Endothelial cell of umbilical vein (primary cell): ENCODE measurements around the gene IFI6. TPM values are rescaled to one million over a fixed set of nuclear protein-coding genes. Genes with fewer than 3 reads are reported as not detected.
A peak's percentile ranks its signal among the peaks of the same experiment; 100 is the strongest.

Source experiments
- BruUV-seq: library from RNA; stranded (reverse); fragments of 400-500 nt; replicated peaks from 2 replicates; lab custom pipeline; 2021; lab: Mats Ljungman, UMichigan
- CTCF ChIA-PET: fragments of 300-600, 350-600 bp; sonication (Branson Sonifier 250); formaldehyde crosslinking; loops from one replicate; lab custom pipeline; 2021; ENCODE audit warnings: antibody characterized with exemption, inconsistent platforms; lab: Charles Lee
- POLR2A ChIA-PET: fragments of 300-600, 350-600 bp; sonication (Branson Sonifier 250); formaldehyde crosslinking; loops from one replicate; lab custom pipeline; 2021; ENCODE audit warnings: antibody characterized with exemption, inconsistent platforms; lab: Charles Lee
- DNase-seq: peaks from one replicate; pipeline ENCODE4 v3.0.0-alpha.2; 2011; ENCODE audit warnings: low read depth, low spot score
- FAIRE-seq: peaks from 2 replicates; lab custom pipeline; 2011; peaks lifted over from hg19 to GRCh38; lab: Jason Lieb, UNC
- H2AFZ ChIP-seq: 2 replicates; pipeline ENCODE4 v1.6.0; 2012; ENCODE audit warnings: low read depth, low read length, control low read depth, inconsistent platforms
- H3K27ac ChIP-seq: 2 replicates; pipeline ENCODE4 v1.5.1; 2011; ENCODE audit warnings: low read depth, mild to moderate bottlenecking, control low read depth, low read length, moderate library complexity; ENCODE audit not compliant: insufficient read depth
- H3K27me3 ChIP-seq, 2 experiments: 2 replicates each; pipeline versions ENCODE4 v1.6.0 to v1.6.1; 2011; ENCODE audit warnings: low read length in 2 of 2, mixed read lengths in 1 of 2; ENCODE audit not compliant: control insufficient read depth in 2 of 2, insufficient read depth in 2 of 2
- H3K36me3 ChIP-seq, 2 experiments: 2 replicates in 1 of 2; 3 replicates in 1 of 2; pipeline ENCODE4 v1.5.1; 2011; ENCODE audit warnings: low read length in 2 of 2, mild to moderate bottlenecking in 1 of 2, moderate library complexity in 1 of 2; ENCODE audit not compliant: control insufficient read depth in 2 of 2, insufficient read depth in 2 of 2; ENCODE audit errors: extremely low read depth in 1 of 2
- H3K4me1 ChIP-seq: 3 replicates; pipeline ENCODE4 v1.5.1; 2011; ENCODE audit warnings: mild to moderate bottlenecking, low read length; ENCODE audit not compliant: control insufficient read depth, insufficient read depth; ENCODE audit errors: extremely low read depth
- H3K4me2 ChIP-seq: 2 replicates; pipeline ENCODE4 v1.6.1; 2011; ENCODE audit warnings: low read length, control low read depth, mixed read lengths; ENCODE audit not compliant: insufficient read depth
- H3K4me3 ChIP-seq, 3 experiments: fragments of 200-600 bp in 1 of 3; sonication (generic), shearing (Covaris generic) in 1 of 3; replicated peaks in 1 of 3; 2 replicates each; pipeline ENCODE4 v1.5.1; 2011 to 2016; ENCODE audit warnings: control low read depth in 3 of 3, low read length in 3 of 3, mild to moderate bottlenecking in 2 of 3, inconsistent platforms in 1 of 3, low read depth in 1 of 3, moderate library complexity in 1 of 3; ENCODE audit not compliant: insufficient read depth in 1 of 3
- H3K79me2 ChIP-seq: 2 replicates; pipeline ENCODE4 v1.6.0; 2012; ENCODE audit warnings: low read length, inconsistent platforms; ENCODE audit not compliant: control insufficient read depth, insufficient read depth
- H3K9ac ChIP-seq: replicated peaks from 2 replicates; pipeline ENCODE3; 2011; ENCODE audit warnings: low read length, control low read depth; ENCODE audit not compliant: insufficient read depth; ENCODE audit errors: extremely low read depth
- H3K9me1 ChIP-seq: replicated peaks from 3 replicates; pipeline ENCODE4 v1.6.0; 2011; ENCODE audit warnings: mild to moderate bottlenecking, low read length; ENCODE audit not compliant: control insufficient read depth, insufficient read depth; ENCODE audit errors: extremely low read depth
- H3K9me3 ChIP-seq: replicated peaks from 2 replicates; pipeline ENCODE4 v1.5.1; 2012; ENCODE audit warnings: low read length, inconsistent platforms; ENCODE audit not compliant: control insufficient read depth, insufficient read depth
- H4K20me1 ChIP-seq: replicated peaks from 2 replicates; pipeline ENCODE3; 2011; ENCODE audit warnings: mild to moderate bottlenecking, low read length; ENCODE audit not compliant: control insufficient read depth, insufficient read depth; ENCODE audit errors: extremely low read depth
- CTCF ChIP-seq, 2 donors: IDR thresholded peaks; 1 replicate in 1 of 2; 2 replicates in 1 of 2; pipeline ENCODE4 v1.5.1; 2011; ENCODE audit warnings: low read length in 2 of 2, mild to moderate bottlenecking in 2 of 2, moderate library complexity in 2 of 2, control low read depth in 1 of 2, inconsistent platforms in 1 of 2, low read depth in 1 of 2; ENCODE audit not compliant: insufficient read depth in 1 of 2; ENCODE audit errors: extremely low read depth in 1 of 2
- EZH2 ChIP-seq: IDR thresholded peaks from 2 replicates; pipeline ENCODE4 v1.6.1; 2012; ENCODE audit warnings: borderline replicate concordance, low read depth, mild to moderate bottlenecking, moderate library complexity, low read length, inconsistent platforms; ENCODE audit not compliant: severe bottlenecking
- MYC ChIP-seq: IDR thresholded peaks from one replicate; pipeline ENCODE4 v1.6.1; 2011; ENCODE audit warnings: mild to moderate bottlenecking, low read depth, low read length
- dilution Hi-C: fragments of 300-500 bp; cut with MboI; formaldehyde crosslinking; loops from one replicate; pipeline ENCODE4 v1.15.0; 2019; ENCODE audit warnings: low sequenced_read_pairs; ENCODE audit not compliant: extremely low pct_ligation_motif_present
- intact Hi-C: fragments of 100-400 bp; cut with micrococcal nuclease; formaldehyde crosslinking; loops from one replicate; pipeline ENCODE4 v1.10.0; 2022
- polyA plus RNA-seq, 4 experiments: library from polyadenylated mRNA; depleted of rRNA in 3 of 4; stranded (reverse) in 3 of 4; unstranded in 1 of 4; fragments of >200 nt; gene quantifications; 2 replicates each; pipeline versions ENCODE4 v1.2.1 to v1.2.3, GENCODE V29; 2011 to 2012; ENCODE audit warnings: missing spikeins in 1 of 4
- total RNA-seq: library from RNA; stranded (reverse); gene quantifications from 2 replicates; pipeline ENCODE4 v1.2.3, GENCODE V29; 2021

IFI6 gene
- total and polyA plus RNA-seq, 2 donors (not counting 3 experiments of a cell fraction or from before 2014, with no cell fraction given) = 28.4 to 47.9 TPM

GRCh38 chr1:27719286-27720251 lies 47.6 kb upstream of the IFI6 start:
- dilution Hi-C loops = no loop called here
- ChIA-PET POLR2A (interaction anchor here (0.7 kb wide), 1 partner anchor 834 kb away, joined by 3 read pairs; no protein-coding TSS in a partner anchor), CTCF (interaction anchor here (0.9 to 4.1 kb wide), 10 partner anchors 15 to 419 kb away, joined by 3 to 51 read pairs (median 3); partner anchors contain the start of genes IFI6 and STX12)
- peak; percentile 16 for DNase-seq
- Histone ChIP-seq H3K27ac (no peak overlapping the region), H3K9me1 (no peaks in the 10 kb centered on the region), H3K4me3 (no peak overlapping the region), H3K9me3 (no peaks in the 10 kb centered on the region), H3K4me1 (no peaks in the 10 kb centered on the region), H3K4me2 (no peak overlapping the region), H3K36me3 (no peaks in the 10 kb centered on the region), H3K27me3 (peaks cover 8% of the 10 kb centered on the region in 2 experiments), H3K79me2 (no peaks in the 10 kb centered on the region), H4K20me1 (no peaks in the 10 kb centered on the region), H2AFZ (no peak overlapping the region), H3K9ac (no peak overlapping the region)
- no TSS peak for BruUV-seq
- peak in 1 of 2 donors; percentile 20 for TF ChIP-seq CTCF (IDR thresholded peaks at IDR 0.05; ENCODE audit: extremely low read depth in 1 of 2, insufficient read depth in 1 of 2, low read depth in 1 of 2, low read length in 2 of 2)
- TF ChIP-seq EZH2 = no peak
- no peak for TF ChIP-seq MYC
- intact Hi-C loops = no loop called here
- FAIRE-seq = peak; percentile 54
